Cardiac septum (tissue), 1 donor: ENCODE data around the gene RAB3GAP1. TPM values are rescaled to one million over a fixed set of nuclear protein-coding genes. Genes with fewer than 3 reads are reported as not detected.
"Not testable (repeated sequence)": the region's sequence is repeated elsewhere in the genome, so short reads cannot be mapped to it uniquely, and the experiment has no call there.

Experiments
- DNase-seq: peaks from one replicate; pipeline ENCODE4 v3.0.0-alpha.2; 2020; ENCODE audit warnings: low spot score
- intact Hi-C: fragments of 100-400 bp; cut with DNase I; formaldehyde crosslinking; loops from one replicate; pipeline ENCODE4 v1.14.0; 2022
- long read RNA-seq: library from polyadenylated mRNA; unstranded; transcript quantifications from one replicate; pipeline ENCODE4 v2.0.0, GENCODE V29; 2021
- total RNA-seq: library from RNA; stranded (reverse); fragmentation: NEBNext Ultra II Directional; extraction: Animal tissue kit (Norgen Biotek cat#: 25700); gene quantifications from one replicate; pipeline ENCODE4 v1.2.1, GENCODE V29; 2021
- donor health status: DM: no; HTN: no; CAD: no.

RAB3GAP1 gene
- total RNA-seq = 47.8 TPM
- long read RNA-seq, full-length matches to known transcripts = 11 of 43 reads
- long read RNA-seq, partial matches to known transcripts = 16 of 43 reads
- long read RNA-seq, other reads (novel, unspliced or antisense) = 16 of 43 reads

GRCh38 chr2:135052042-135052876 lies at the start of gene RAB3GAP1:
RAB3GAP1 (plus strand) TSS chr2:135052292; CDS start chr2:135052308, 16 bp downstream.
- DNase-seq = peak; percentile 89
- intact Hi-C loops = loop anchor here (10.0 kb wide), 2 partner anchors 137 to 483 kb away; partner anchors contain the start of genes CCNT2, R3HDM1 and ZRANB3

- DNase-seq = no peak
Observed at GRCh38 chr2:135002836-135003235, 49.3 kb upstream of the RAB3GAP1 start.

GRCh38 chr2:135004005-135004746 lies 47.9 kb upstream of the RAB3GAP1 start:
- DNase-seq = peak; percentile 81
- intact Hi-C loops = loop anchor here (2.0 to 5.0 kb wide), 2 partner anchors 253 to 705 kb away; no protein-coding TSS in a partner anchor

More at GRCh38 chr2:135002836-135003235, 49.3 kb upstream of the RAB3GAP1 start:
- intact Hi-C loops = loop anchor here (5.0 kb wide), 1 partner anchor 254 kb away; no protein-coding TSS in a partner anchor

- DNase-seq = no peak
Observed at GRCh38 chr2:135005753-135006152, 46.3 kb upstream of the RAB3GAP1 start.

GRCh38 chr2:135009339-135009738 lies 42.8 kb upstream of the RAB3GAP1 start:
- intact Hi-C loops = no loop called here
- DNase-seq = no peak

More at GRCh38 chr2:135005753-135006152, 46.3 kb upstream of the RAB3GAP1 start:
- intact Hi-C loops = loop anchor here (2.0 kb wide), 1 partner anchor 703 kb away; no protein-coding TSS in a partner anchor

GRCh38 chr2:135010200-135010942 lies 41.7 kb upstream of the RAB3GAP1 start:
- intact Hi-C loops = loop anchor here (5.0 kb wide), 1 partner anchor 37 kb away; the partner anchor contains the start of gene MAP3K19
- no peak for DNase-seq

- intact Hi-C loops = loop anchor here (5.0 kb wide), 1 partner anchor 36 kb away; the partner anchor contains the start of gene MAP3K19
- DNase-seq = no peak
Observed at GRCh38 chr2:135011633-135012032, 40.5 kb upstream of the RAB3GAP1 start.

- intact Hi-C loops = no loop called here
- no peak for DNase-seq
Observed at GRCh38 chr2:135021618-135022017, 30.5 kb upstream of the RAB3GAP1 start.

GRCh38 chr2:135022952-135023880 lies 28.9 kb upstream of the RAB3GAP1 start:
- no peak for DNase-seq
- intact Hi-C loops = no loop called here

GRCh38 chr2:135023886-135024485 lies 28.1 kb upstream of the RAB3GAP1 start:
- no peak for DNase-seq
- intact Hi-C loops = no loop called here

- no peak for DNase-seq
- intact Hi-C loops = no loop called here
Observed at GRCh38 chr2:135029481-135030134, 22.5 kb upstream of the RAB3GAP1 start.

GRCh38 chr2:135030826-135031225 lies 21.3 kb upstream of the RAB3GAP1 start:
- DNase-seq = no peak
- intact Hi-C loops = no loop called here

GRCh38 chr2:135033216-135033615 lies 18.9 kb upstream of the RAB3GAP1 start:
- DNase-seq, intact Hi-C loops: not testable (repeated sequence)

- intact Hi-C loops = no loop called here
- DNase-seq = no peak
Observed at GRCh38 chr2:135037831-135038230, 14.3 kb upstream of the RAB3GAP1 start.

- intact Hi-C loops = no loop called here
- DNase-seq = no peak
Observed at GRCh38 chr2:135043345-135043744, 8.7 kb upstream of the RAB3GAP1 start.

- DNase-seq = no peak
- intact Hi-C loops = loop anchor here (5.0 kb wide), 1 partner anchor 35 kb away; no protein-coding TSS in a partner anchor
Observed at GRCh38 chr2:135047300-135047699, 4.8 kb upstream of the RAB3GAP1 start, which contains the start of gene MAP3K19. MAP3K19 (minus strand) TSS chr2:135047447; CDS start chr2:135024647, 22,800 bp downstream.

- intact Hi-C loops = loop anchor here (5.0 kb wide), 1 partner anchor 36 kb away; no protein-coding TSS in a partner anchor
- DNase-seq = no peak
Observed at GRCh38 chr2:135048122-135048521, 4.0 kb upstream of the RAB3GAP1 start.
